ENCODE results near the gene ZNF524.

ZNF524 gene

DNA sequence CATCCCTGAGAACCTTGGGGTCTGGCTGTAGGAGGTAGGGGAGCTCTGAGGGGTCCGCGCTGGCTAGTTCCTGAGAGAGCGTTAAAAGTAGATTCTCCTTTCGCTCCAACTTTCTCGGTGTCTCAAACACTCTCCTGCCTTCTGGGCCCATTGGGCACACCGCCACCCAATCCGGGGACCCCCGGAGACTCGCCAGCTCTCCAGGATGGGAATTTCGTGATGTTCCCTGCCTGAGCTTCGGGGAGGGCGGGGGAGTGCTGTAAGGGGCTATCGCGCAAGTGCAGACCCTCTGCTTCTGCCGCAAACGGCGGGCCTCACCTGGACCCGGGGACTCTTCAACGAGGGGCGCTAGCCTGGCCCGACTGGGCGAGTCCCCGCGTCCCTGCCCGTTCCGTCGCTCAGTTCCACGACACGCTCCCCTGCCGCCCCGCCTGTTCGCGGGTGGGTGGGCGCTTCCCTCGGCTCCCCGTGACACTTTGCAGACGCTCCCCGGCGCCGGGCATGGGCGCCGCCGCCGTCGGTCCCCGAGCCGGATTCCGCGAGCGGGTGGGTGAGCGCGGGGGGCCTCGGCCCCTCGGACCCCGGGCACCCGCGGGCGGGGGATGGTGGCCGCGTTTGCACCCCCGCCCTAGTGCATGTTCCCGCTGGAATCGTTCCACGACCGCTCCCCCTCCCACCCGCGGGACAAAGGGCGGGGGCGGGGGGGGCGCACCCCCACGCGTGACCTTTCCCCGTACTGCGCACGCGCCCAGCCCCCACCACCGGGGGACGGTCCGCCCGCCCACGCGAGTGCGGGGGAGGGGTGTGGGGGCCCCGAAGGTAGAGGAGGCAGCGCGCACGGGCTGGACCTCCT lies 47.9 kb downstream of the ZNF524 start, which contains the start of gene CCDC106:
Gene CCDC106, plus strand, starts transcription at position 481 of the 853 bp plus-strand sequence. CDS start 835 bp downstream, outside the sequence.
- Histone ChIP-seq H3K4me3 (replicated peaks; ENCODE audit: insufficient read depth, low read length) (peak within 1 kb of the TSS; percentile 77), H3K27ac (replicated peaks) (peak within 1 kb of the TSS; percentile 83)

DNA sequence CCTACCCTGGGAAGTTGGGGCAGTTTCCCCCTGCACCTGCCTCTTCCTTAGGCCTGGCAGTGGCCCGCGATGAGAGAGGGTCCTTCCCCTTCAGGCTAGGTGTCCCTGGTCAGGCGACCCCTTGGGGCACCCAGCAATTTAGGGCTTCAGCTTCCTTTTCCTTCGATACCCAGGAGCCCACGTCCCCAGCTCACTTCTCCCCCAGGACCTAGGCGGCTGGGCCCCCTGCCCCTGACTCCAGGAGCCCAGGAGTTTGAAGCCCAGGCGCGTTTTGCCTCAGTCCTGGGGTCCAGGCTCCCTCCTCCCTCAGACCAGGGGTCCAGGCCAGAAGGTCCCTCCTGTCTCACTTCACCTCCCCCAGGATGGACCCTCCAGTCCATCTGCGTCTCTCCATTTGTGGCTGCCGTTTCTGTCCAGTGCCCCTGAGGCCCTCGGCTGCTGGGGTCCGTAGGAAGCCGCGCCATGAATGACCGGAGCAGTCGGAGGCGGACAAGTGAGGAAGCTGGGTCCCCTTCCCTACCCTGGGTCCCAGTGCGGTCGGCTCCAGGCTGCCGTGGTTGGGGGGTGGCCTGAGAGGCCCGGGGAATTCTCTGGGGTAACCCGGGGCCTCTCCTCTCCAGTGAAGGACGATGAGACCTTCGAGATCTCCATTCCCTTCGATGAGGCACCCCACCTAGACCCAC lies 48.6 kb downstream of the ZNF524 start:
- Histone ChIP-seq H3K4me3 (replicated peaks; ENCODE audit: insufficient read depth, low read length) (peak overlapping the region; percentile 77), H3K27ac (replicated peaks) (peak overlapping the region; percentile 83), H3K27me3 (ENCODE audit: insufficient read depth, poor library complexity, severe bottlenecking) (no peaks in the 10 kb centered on the region)
- DNase-seq (ENCODE audit: low read depth in 1 of 2, low spot score in 1 of 2) = no peak
- TF ChIP-seq, protein P1, sequence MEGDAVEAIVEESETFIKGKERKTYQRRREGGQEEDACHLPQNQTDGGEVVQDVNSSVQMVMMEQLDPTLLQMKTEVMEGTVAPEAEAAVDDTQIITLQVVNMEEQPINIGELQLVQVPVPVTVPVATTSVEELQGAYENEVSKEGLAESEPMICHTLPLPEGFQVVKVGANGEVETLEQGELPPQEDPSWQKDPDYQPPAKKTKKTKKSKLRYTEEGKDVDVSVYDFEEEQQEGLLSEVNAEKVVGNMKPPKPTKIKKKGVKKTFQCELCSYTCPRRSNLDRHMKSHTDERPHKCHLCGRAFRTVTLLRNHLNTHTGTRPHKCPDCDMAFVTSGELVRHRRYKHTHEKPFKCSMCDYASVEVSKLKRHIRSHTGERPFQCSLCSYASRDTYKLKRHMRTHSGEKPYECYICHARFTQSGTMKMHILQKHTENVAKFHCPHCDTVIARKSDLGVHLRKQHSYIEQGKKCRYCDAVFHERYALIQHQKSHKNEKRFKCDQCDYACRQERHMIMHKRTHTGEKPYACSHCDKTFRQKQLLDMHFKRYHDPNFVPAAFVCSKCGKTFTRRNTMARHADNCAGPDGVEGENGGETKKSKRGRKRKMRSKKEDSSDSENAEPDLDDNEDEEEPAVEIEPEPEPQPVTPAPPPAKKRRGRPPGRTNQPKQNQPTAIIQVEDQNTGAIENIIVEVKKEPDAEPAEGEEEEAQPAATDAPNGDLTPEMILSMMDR (IDR thresholded peaks at IDR 0.05; ENCODE audit: insufficient read depth, low read length) = no peak
- TF ChIP-seq GABPA (IDR thresholded peaks at IDR 0.05; ENCODE audit: low read depth) = no peak

More for the DNA sequence above, 47.9 kb downstream of the ZNF524 start, which contains the start of gene CCDC106:
- TF ChIP-seq GABPA (IDR thresholded peaks at IDR 0.05; ENCODE audit: low read depth) = no peak
- TF ChIP-seq, protein P2, sequence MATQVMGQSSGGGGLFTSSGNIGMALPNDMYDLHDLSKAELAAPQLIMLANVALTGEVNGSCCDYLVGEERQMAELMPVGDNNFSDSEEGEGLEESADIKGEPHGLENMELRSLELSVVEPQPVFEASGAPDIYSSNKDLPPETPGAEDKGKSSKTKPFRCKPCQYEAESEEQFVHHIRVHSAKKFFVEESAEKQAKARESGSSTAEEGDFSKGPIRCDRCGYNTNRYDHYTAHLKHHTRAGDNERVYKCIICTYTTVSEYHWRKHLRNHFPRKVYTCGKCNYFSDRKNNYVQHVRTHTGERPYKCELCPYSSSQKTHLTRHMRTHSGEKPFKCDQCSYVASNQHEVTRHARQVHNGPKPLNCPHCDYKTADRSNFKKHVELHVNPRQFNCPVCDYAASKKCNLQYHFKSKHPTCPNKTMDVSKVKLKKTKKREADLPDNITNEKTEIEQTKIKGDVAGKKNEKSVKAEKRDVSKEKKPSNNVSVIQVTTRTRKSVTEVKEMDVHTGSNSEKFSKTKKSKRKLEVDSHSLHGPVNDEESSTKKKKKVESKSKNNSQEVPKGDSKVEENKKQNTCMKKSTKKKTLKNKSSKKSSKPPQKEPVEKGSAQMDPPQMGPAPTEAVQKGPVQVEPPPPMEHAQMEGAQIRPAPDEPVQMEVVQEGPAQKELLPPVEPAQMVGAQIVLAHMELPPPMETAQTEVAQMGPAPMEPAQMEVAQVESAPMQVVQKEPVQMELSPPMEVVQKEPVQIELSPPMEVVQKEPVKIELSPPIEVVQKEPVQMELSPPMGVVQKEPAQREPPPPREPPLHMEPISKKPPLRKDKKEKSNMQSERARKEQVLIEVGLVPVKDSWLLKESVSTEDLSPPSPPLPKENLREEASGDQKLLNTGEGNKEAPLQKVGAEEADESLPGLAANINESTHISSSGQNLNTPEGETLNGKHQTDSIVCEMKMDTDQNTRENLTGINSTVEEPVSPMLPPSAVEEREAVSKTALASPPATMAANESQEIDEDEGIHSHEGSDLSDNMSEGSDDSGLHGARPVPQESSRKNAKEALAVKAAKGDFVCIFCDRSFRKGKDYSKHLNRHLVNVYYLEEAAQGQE (IDR thresholded peaks at IDR 0.05; ENCODE audit: insufficient replicate concordance, low read depth) = no peak
- TF ChIP-seq, protein P1 (IDR thresholded peaks at IDR 0.05; ENCODE audit: insufficient read depth, low read length) = no peak
- no peaks in the 10 kb centered on the region for H3K27me3 ChIP-seq (ENCODE audit: insufficient read depth, poor library complexity, severe bottlenecking)
- peak; percentile 47 to 62 for DNase-seq (ENCODE audit: low read depth in 1 of 2, low spot score in 1 of 2)

DNA sequence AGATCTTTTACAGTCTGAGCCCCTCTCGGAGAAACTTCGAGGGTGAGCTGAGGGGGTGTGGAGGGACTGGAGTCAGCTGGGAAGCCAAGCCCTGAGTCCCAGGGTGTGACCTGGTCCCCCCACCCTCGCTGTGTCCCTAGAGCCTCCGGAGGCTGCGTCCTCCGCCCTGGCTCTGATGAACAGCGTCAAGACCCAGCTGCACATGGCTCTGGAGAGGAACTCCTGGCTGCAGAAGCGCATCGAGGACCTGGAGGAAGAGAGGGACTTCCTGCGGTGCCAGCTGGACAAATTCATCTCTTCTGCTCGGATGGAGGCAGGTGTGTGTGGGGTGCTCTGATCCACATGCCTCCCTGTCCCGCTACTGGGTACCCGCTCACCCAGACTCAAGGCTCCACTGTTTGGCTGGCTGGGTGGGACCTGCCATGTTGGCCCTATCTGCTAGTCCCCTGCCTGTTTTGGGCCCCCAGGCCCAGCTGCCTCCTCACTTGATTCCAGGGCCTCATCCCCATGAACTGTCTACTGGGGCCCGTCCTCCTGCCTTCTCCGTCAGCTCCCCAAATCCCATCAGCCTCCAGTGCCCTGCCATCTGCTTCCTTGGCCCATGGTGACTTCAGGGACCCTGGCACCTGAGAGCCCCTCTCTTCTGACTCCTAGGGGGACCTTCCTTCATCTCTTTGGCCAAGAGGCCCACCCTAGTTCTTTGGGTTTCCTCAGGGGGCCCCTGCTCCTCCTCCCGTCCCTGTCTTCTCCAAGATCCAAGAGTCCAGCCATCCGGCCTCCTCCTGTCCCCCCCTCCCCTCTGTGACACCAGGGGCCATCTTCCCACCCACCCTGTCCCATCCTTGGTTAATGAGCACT lies 49.4 kb downstream of the ZNF524 start:
- TF ChIP-seq POLR2AphosphoS5 (IDR thresholded peaks at IDR 0.05; ENCODE audit: low read depth) = no peak
- Histone ChIP-seq H3K27ac (replicated peaks) (no peak overlapping the region), H3K4me3 (replicated peaks; ENCODE audit: insufficient read depth, low read length) (no peak overlapping the region), H3K27me3 (ENCODE audit: insufficient read depth, poor library complexity, severe bottlenecking) (no peaks in the 10 kb centered on the region)
- no peak for DNase-seq (ENCODE audit: low read depth in 1 of 2, low spot score in 1 of 2)

DNA sequence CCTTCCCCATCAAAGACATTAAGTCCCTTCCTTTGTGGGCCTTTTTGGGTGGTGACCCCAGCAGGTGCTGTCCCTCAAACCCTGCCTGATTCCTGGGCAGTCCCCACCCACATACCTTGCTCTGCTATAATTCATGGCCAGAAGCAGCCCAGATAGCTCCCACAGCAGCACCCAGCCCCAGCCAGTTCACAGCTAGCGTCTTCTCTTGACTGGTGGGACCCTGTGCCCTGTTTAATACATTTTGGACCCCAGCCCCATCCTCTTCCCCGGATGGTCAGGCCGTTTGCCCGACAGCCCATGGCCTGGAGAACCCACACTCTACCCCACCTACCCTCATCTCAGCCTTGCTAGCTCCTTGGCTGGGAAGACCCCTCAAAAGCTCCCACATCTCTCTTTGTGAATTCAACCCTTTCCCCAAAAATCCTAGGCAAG lies 50.1 kb downstream of the ZNF524 start:
- no peak for DNase-seq (ENCODE audit: low read depth in 1 of 2, low spot score in 1 of 2)
- Histone ChIP-seq H3K27me3 (ENCODE audit: insufficient read depth, poor library complexity, severe bottlenecking) (no peaks in the 10 kb centered on the region), H3K27ac (replicated peaks) (no peak overlapping the region), H3K4me3 (replicated peaks; ENCODE audit: insufficient read depth, low read length) (no peak overlapping the region)
- TF ChIP-seq, protein P1 (IDR thresholded peaks at IDR 0.05; ENCODE audit: insufficient read depth, low read length) = no peak
- TF ChIP-seq GABPA (IDR thresholded peaks at IDR 0.05; ENCODE audit: low read depth) (no peak), POLR2AphosphoS5 (IDR thresholded peaks at IDR 0.05; ENCODE audit: low read depth) (no peak), SPI1 (IDR thresholded peaks at IDR 0.05; ENCODE audit: borderline replicate concordance, low read depth) (no peak)
- TF ChIP-seq, protein P2 (IDR thresholded peaks at IDR 0.05; ENCODE audit: insufficient replicate concordance, low read depth) = no peak
